ENCODE data around the gene SEC23IP. TPM values are rescaled to one million over a fixed set of nuclear protein-coding genes. Genes with fewer than 3 reads are reported as not detected.

The SEC23IP gene
- total RNA-seq, 4 donors from 2014 or later = 8.7 to 70.9 (median 26.5) TPM

GRCh38 chr10:119931871-119932270 lies 39.3 kb downstream of the SEC23IP start:
- Histone ChIP-seq H3K9me3 (no peaks in the 10 kb centered on the region), H3K4me3 (no peak overlapping the region), H3K27me3 (no peaks in the 10 kb centered on the region), H3K27ac (no peak overlapping the region), H3K4me1 (no peaks in the 10 kb centered on the region), H3K36me3 (no peaks in the 10 kb centered on the region)
- TF ChIP-seq, protein P1, sequence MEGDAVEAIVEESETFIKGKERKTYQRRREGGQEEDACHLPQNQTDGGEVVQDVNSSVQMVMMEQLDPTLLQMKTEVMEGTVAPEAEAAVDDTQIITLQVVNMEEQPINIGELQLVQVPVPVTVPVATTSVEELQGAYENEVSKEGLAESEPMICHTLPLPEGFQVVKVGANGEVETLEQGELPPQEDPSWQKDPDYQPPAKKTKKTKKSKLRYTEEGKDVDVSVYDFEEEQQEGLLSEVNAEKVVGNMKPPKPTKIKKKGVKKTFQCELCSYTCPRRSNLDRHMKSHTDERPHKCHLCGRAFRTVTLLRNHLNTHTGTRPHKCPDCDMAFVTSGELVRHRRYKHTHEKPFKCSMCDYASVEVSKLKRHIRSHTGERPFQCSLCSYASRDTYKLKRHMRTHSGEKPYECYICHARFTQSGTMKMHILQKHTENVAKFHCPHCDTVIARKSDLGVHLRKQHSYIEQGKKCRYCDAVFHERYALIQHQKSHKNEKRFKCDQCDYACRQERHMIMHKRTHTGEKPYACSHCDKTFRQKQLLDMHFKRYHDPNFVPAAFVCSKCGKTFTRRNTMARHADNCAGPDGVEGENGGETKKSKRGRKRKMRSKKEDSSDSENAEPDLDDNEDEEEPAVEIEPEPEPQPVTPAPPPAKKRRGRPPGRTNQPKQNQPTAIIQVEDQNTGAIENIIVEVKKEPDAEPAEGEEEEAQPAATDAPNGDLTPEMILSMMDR (IDR thresholded peaks at IDR 0.05) = no peak
- no peak for TF ChIP-seq POLR2A (IDR thresholded peaks at IDR 0.05)
- intact Hi-C loops (cut with DNase I; ENCODE audit: low total_unique reads) = no loop called here
- no peak for DNase-seq

DNA sequence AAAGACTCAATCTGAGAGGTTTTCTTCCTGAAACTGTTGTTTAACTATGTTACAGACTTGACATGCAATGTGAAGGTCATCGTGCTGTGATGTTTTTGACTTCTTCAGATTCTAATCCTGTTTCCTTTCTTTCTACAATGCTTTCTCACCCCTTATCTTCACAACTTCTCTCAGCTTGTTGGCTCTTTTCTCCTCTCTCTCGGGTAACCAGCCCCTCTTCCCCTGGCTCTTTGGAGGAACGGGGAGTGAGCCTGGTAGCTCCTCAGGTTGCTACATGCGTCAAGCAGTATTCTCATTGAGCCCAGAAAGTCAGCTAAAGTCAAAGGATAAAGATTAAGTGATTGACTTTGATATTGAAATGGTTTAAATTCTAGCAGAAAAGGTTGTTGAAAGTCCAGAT lies 40.1 kb downstream of the SEC23IP start:
- intact Hi-C loops (cut with DNase I; ENCODE audit: low total_unique reads) = no loop called here
- no peak for TF ChIP-seq POLR2A (IDR thresholded peaks at IDR 0.05)
- TF ChIP-seq, protein P1 (IDR thresholded peaks at IDR 0.05) = no peak

DNA sequence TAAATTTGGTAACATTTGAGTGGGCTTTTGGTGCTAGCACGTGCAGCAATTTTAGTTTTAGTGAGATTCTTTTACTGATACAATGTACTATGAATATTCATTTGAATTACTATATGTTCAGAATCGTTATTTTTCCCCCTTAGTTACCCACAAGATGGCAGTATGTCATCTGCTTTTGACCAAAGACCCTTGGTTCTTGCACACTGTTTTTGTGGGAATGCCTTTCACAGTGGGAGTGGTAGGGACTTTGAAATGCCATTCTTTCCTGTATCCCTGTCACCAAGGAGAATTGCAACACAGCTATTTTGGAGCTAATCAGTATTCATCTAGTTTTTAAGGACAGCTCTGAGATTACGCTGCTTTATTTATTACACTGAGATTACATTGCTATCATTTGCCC lies 40.6 kb downstream of the SEC23IP start:
- intact Hi-C loops (cut with DNase I; ENCODE audit: low total_unique reads) = no loop called here
- DNase-seq = no peak
- no peaks in the 10 kb centered on the region for H3K9me3 ChIP-seq
- no peak overlapping the region for H3K4me3 ChIP-seq
- no peaks in the 10 kb centered on the region for H3K36me3 ChIP-seq
- no peaks in the 10 kb centered on the region for H3K4me1 ChIP-seq
- no peak for TF ChIP-seq POLR2A (IDR thresholded peaks at IDR 0.05)
- TF ChIP-seq, protein P1 (IDR thresholded peaks at IDR 0.05) = no peak
- H3K27me3 ChIP-seq = no peaks in the 10 kb centered on the region
- H3K27ac ChIP-seq = no peak overlapping the region

More for the DNA sequence above, 40.1 kb downstream of the SEC23IP start:
- H3K4me3 ChIP-seq = no peak overlapping the region
- no peaks in the 10 kb centered on the region for H3K27me3 ChIP-seq
- no peaks in the 10 kb centered on the region for H3K9me3 ChIP-seq
- H3K36me3 ChIP-seq = no peaks in the 10 kb centered on the region
- H3K27ac ChIP-seq = no peak overlapping the region
- no peak for DNase-seq
- no peaks in the 10 kb centered on the region for H3K4me1 ChIP-seq

GRCh38 chr10:119940487-119940886 lies 48.0 kb downstream of the SEC23IP start:
- no peak for TF ChIP-seq POLR2A (IDR thresholded peaks at IDR 0.05)
- TF ChIP-seq, protein P1 (IDR thresholded peaks at IDR 0.05) = no peak
- intact Hi-C loops (cut with DNase I; ENCODE audit: low total_unique reads) = no loop called here
- DNase-seq = no peak
- Histone ChIP-seq H3K27me3 (no peaks in the 10 kb centered on the region), H3K27ac (no peak overlapping the region), H3K4me1 (no peaks in the 10 kb centered on the region), H3K36me3 (no peaks in the 10 kb centered on the region), H3K9me3 (no peaks in the 10 kb centered on the region), H3K4me3 (no peak overlapping the region)

GRCh38 chr10:119942973-119943372 lies 50.4 kb downstream of the SEC23IP start:
- Histone ChIP-seq H3K9me3 (no peaks in the 10 kb centered on the region), H3K4me1 (no peaks in the 10 kb centered on the region), H3K36me3 (no peaks in the 10 kb centered on the region), H3K4me3 (no peak overlapping the region), H3K27ac (no peak overlapping the region), H3K27me3 (no peaks in the 10 kb centered on the region)
- TF ChIP-seq, protein P1 (IDR thresholded peaks at IDR 0.05) = no peak
- TF ChIP-seq POLR2A (IDR thresholded peaks at IDR 0.05) = no peak
- DNase-seq = no peak
- intact Hi-C loops (cut with DNase I; ENCODE audit: low total_unique reads) = no loop called here
